Thoracic aorta (tissue), 2 donors: Measurements from ENCODE around the gene DNASE2. TPM values are rescaled to one million over a fixed set of nuclear protein-coding genes. Genes with fewer than 3 reads are reported as not detected.

ENCODE experiments used
- ATAC-seq: fragments of 150-250 bp; one replicate; pipeline ENCODE4 v1.8.0; 2017; ENCODE audit warnings: low read depth; ENCODE audit not compliant: insufficient number of reproducible peaks, low FRiP score
- DNase-seq: peaks from one replicate; pipeline ENCODE4 v3.0.0-alpha.2; 2020; ENCODE audit warnings: low spot score
- H3K27ac ChIP-seq, 2 donors: fragments of 200-600 bp; sonication (generic); 1 replicate in 1 of 2; 2 replicates in 1 of 2; pipeline ENCODE4 v1.5.1; 2016; ENCODE audit warnings: mild to moderate bottlenecking in 2 of 2, moderate library complexity in 2 of 2
- H3K27me3 ChIP-seq: fragments of 200-600 bp; sonication (generic); replicated peaks from 2 replicates; pipeline ENCODE4 v1.6.0; 2016; ENCODE audit warnings: mild to moderate bottlenecking; ENCODE audit not compliant: insufficient read depth
- H3K36me3 ChIP-seq: fragments of 200-600 bp; sonication (generic); one replicate; pipeline ENCODE4 v1.5.1; 2016
- H3K4me1 ChIP-seq, 2 donors: fragments of 200-600 bp; sonication (generic); 1 replicate in 1 of 2; 2 replicates in 1 of 2; pipeline versions ENCODE4 v1.5.1 to v1.6.0; 2016; ENCODE audit warnings: low read depth in 2 of 2, mild to moderate bottlenecking in 1 of 2; ENCODE audit not compliant: control insufficient read depth in 1 of 2
- H3K4me3 ChIP-seq: fragments of 200-600 bp; sonication (generic); 2 replicates; pipeline ENCODE4 v1.5.1; 2016; ENCODE audit warnings: mild to moderate bottlenecking
- H3K9me3 ChIP-seq: fragments of 200-600 bp; sonication (generic); 2 replicates; pipeline ENCODE4 v1.5.1; 2016
- CTCF ChIP-seq: fragments of 200-600 bp; sonication (generic); IDR thresholded peaks from one replicate; pipeline ENCODE4 v1.5.1; 2019; ENCODE audit warnings: antibody characterized with exemption
- total RNA-seq, 2 donors: library from RNA; depleted of rRNA; stranded (reverse); fragments of >200 nt; gene quantifications; one replicate each; pipeline versions ENCODE4 v1.1.0 to v1.2.3, GENCODE V29; 2016

Gene DNASE2
- total RNA-seq, 2 donors from 2014 or later, result 24.0 to 53.3 TPM

- H3K27me3 ChIP-seq, result no peaks in the 10 kb centered on the region
- no peak for TF ChIP-seq CTCF
- no peaks in the 10 kb centered on the region for H3K9me3 ChIP-seq
- H3K4me1 ChIP-seq, result peaks cover 10 to 23% of the 10 kb centered on the region in 2 donors
- DNase-seq (no peak), ATAC-seq (no peak)
- H3K36me3 ChIP-seq, result no peaks in the 10 kb centered on the region
- no peak overlapping the region for H3K4me3 ChIP-seq
- H3K27ac ChIP-seq, result no peak overlapping the region
Measured at GRCh38 chr19:12886651-12886968, 5.4 kb upstream of the DNASE2 start.

GRCh38 chr19:12885749-12886650 lies 4.8 kb upstream of the DNASE2 start:
- peak; percentile 2 for TF ChIP-seq CTCF
- H3K36me3 ChIP-seq, result no peaks in the 10 kb centered on the region
- ATAC-seq (no peak), DNase-seq (no peak)
- no peak overlapping the region for H3K27ac ChIP-seq
- H3K4me3 ChIP-seq, result peak overlapping the region; percentile 63
- no peaks in the 10 kb centered on the region for H3K9me3 ChIP-seq
- H3K4me1 ChIP-seq, result peaks cover 8 to 20% of the 10 kb centered on the region in 2 donors
- no peaks in the 10 kb centered on the region for H3K27me3 ChIP-seq

GRCh38 chr19:12884926-12885748 lies 3.9 kb upstream of the DNASE2 start:
- Histone ChIP-seq H3K27me3 (no peaks in the 10 kb centered on the region), H3K27ac (peak overlapping the region in 1 of 2 donors; percentile 2), H3K4me3 (peak overlapping the region; percentile 63), H3K4me1 (peaks cover 8 to 21% of the 10 kb centered on the region in 2 donors), H3K36me3 (no peaks in the 10 kb centered on the region), H3K9me3 (no peaks in the 10 kb centered on the region)
- TF ChIP-seq CTCF, result peak; percentile 39
- DNase-seq, result no peak
- ATAC-seq, result no peak

DNA sequence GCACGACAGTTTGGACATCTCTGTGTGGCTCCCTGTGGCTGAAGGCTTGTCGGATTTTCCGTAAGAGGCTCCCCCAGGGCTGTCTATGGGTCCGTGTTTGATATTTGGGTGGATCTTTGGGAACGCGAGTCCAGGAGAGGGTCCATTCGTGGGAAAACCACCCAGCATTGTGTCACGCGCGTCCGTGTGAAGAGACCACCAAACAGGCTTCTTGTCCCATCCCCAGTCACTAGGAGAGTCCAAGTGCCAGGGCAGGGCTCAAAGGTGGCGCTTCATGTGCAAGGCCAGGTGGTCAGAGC lies 3.3 kb upstream of the DNASE2 start:
- Histone ChIP-seq H3K9me3 (no peaks in the 10 kb centered on the region), H3K4me1 (peaks cover 8 to 23% of the 10 kb centered on the region in 2 donors), H3K27ac (no peak overlapping the region), H3K27me3 (no peaks in the 10 kb centered on the region), H3K36me3 (no peaks in the 10 kb centered on the region), H3K4me3 (no peak overlapping the region)
- no peak for TF ChIP-seq CTCF
- no peak for DNase-seq
- no peak for ATAC-seq

GRCh38 chr19:12884202-12884601 lies 3.0 kb upstream of the DNASE2 start:
- peaks cover 8 to 23% of the 10 kb centered on the region in 2 donors for H3K4me1 ChIP-seq
- H3K9me3 ChIP-seq, result no peaks in the 10 kb centered on the region
- DNase-seq (no peak), ATAC-seq (no peak)
- H3K27ac ChIP-seq, result no peak overlapping the region
- H3K36me3 ChIP-seq, result no peaks in the 10 kb centered on the region
- no peak for TF ChIP-seq CTCF
- no peak overlapping the region for H3K4me3 ChIP-seq
- H3K27me3 ChIP-seq, result no peaks in the 10 kb centered on the region
